Measurements from ENCODE around the gene DLEU7. TPM values are rescaled to one million over a fixed set of nuclear protein-coding genes. Genes with fewer than 3 reads are reported as not detected.
A peak's percentile ranks its signal among the peaks of the same experiment; 100 is the strongest.

Gene DLEU7
- total RNA-seq, 1 experiment from 2014 or later, result not detected

DNA sequence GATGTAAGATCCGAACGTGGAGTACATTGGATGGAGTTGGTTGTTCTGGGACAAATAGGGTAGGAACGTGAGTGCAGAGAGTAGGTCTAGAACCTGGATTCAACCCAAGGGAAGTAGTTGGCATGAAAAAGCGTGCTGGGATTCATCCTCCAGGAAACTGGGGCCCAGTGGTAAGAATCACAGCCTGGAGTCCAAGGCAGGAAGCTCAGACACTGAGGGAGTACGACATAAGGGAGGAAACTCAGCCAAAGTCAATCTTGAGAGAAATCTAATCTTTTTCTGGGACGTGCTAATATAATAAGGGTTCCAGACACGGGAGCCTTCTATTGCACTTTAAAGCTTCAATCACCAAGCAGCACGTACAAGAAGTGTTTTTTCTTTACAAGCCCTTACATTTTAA lies 46.4 kb downstream of the DLEU7 start:
- no peaks in the 10 kb centered on the region for H3K36me3 ChIP-seq
- H3K9me3 ChIP-seq (replicated peaks), result no peaks in the 10 kb centered on the region
- H3K4me1 ChIP-seq (replicated peaks), result peaks cover 20% of the 10 kb centered on the region
- H3K27ac ChIP-seq, result no peak overlapping the region
- DNase-seq (ENCODE audit: low read depth in 1 of 2, low spot score in 2 of 2), result no peak
- no peak overlapping the region for H3K4me3 ChIP-seq
- no peaks in the 10 kb centered on the region for H3K27me3 ChIP-seq (replicated peaks)

DNA sequence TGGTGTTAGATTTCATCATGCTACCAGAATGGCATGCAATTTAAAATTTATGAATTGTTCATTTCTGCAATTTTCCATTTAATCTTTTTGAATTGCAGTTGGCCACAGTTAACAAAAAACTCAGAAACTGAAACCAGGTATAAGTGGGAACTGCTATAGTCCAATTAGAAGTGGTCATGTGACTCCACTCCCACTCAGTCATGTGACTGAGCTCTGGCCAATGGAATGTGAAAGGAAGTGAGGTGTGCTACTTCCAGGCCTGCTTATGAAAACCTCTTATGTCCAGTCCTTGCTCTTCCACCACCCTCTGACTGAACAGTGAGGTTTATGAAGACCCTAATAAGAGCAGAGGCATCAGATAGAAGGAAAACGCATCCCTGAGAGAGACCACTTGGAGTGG lies 47.0 kb downstream of the DLEU7 start:
- H3K27me3 ChIP-seq (replicated peaks), result no peaks in the 10 kb centered on the region
- no peak overlapping the region for H3K4me3 ChIP-seq
- DNase-seq (ENCODE audit: low read depth in 1 of 2, low spot score in 2 of 2), result no peak
- H3K27ac ChIP-seq, result no peak overlapping the region
- H3K9me3 ChIP-seq (replicated peaks), result no peaks in the 10 kb centered on the region
- H3K36me3 ChIP-seq, result no peaks in the 10 kb centered on the region
- peaks cover 20% of the 10 kb centered on the region for H3K4me1 ChIP-seq (replicated peaks)

DNA sequence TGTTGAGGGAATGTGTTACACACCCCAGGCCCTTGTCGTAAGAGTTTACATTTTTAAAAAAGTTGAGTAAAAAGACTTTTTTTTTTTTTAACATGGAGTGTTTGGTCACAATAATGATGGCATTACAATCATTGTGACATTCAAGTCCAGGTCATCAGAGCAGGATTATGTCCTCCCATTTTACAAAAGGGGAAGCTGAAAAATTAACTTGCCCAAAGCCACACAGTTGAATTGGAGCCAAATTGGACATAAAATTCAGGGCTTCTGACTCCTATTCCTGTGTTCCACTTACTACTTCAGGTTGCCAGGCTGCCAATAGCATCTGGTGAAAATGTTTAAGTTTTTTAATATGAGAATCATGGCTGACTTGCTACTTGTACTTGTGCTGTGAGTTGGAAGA lies 49.3 kb downstream of the DLEU7 start:
- H3K27me3 ChIP-seq (replicated peaks), result no peaks in the 10 kb centered on the region
- peaks cover 6% of the 10 kb centered on the region for H3K4me1 ChIP-seq (replicated peaks)

DNA sequence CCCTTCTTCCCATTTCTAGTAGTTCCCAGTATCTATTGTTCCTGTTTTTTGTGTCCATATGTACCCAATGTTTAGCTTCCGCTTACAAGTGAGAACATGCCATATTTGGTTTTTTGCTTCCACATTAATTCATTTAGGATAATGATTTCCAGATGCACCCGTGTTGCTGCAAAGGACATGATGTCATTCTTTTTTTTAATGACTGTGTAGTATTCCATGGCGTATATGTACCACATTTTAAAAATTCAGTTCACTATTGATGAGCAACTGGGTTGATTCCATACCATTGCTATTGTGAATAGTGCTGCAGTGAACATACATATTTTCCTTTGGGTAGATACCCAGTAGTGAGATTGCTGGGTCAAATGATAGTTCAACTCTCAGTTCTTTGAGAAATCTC lies 50.5 kb downstream of the DLEU7 start:
- Histone ChIP-seq H3K4me1 (replicated peaks) (peaks cover 5% of the 10 kb centered on the region), H3K27ac (no peak overlapping the region), H3K36me3 (no peaks in the 10 kb centered on the region), H3K27me3 (replicated peaks) (no peaks in the 10 kb centered on the region), H3K9me3 (replicated peaks) (no peaks in the 10 kb centered on the region), H3K4me3 (no peak overlapping the region)
- DNase-seq (ENCODE audit: low read depth in 1 of 2, low spot score in 2 of 2), result no peak

More for the DNA sequence above, 49.3 kb downstream of the DLEU7 start:
- no peak overlapping the region for H3K4me3 ChIP-seq
- H3K9me3 ChIP-seq (replicated peaks), result no peaks in the 10 kb centered on the region
- H3K36me3 ChIP-seq, result no peaks in the 10 kb centered on the region
- H3K27ac ChIP-seq, result no peak overlapping the region
- no peak for DNase-seq (ENCODE audit: low read depth in 1 of 2, low spot score in 2 of 2)

DNA sequence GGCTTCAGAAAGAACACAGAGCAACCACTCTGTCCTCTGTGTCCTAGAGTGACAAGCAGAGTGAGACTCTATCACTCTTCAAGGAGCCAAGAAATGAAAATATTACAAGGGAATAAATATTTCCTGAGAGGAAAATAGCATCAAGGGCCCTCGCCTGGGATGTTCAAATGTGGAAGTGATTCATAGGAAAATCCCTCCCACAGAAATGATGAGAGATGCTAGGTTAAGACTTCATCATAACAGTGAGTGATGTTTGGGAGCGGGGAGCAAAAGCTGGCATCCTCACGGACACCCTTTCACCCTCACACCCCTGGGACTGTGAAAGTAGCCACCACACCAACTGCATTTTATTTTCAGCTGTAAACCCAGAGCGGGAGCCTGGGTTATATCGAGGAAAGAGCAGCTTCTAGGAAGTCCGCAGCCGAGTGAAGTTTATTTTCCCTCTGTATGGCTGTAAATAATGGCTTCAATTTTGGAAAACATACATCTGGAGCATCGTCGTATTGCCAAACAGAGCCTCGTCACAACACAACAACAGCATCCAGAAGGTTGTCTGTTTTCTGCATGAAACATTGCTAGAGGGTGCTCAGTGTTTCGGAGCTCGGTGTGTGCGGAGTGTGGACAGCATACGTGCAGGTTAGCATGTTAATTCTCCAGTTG lies 54.8 kb downstream of the DLEU7 start:
- no peak for DNase-seq (ENCODE audit: low read depth in 1 of 2, low spot score in 2 of 2)
- H3K9me3 ChIP-seq (replicated peaks), result no peaks in the 10 kb centered on the region
- H3K36me3 ChIP-seq, result no peaks in the 10 kb centered on the region
- peaks cover 24% of the 10 kb centered on the region for H3K4me1 ChIP-seq (replicated peaks)
- peak overlapping the region; percentile 43 for H3K27ac ChIP-seq
- H3K4me3 ChIP-seq, result no peak overlapping the region
- H3K27me3 ChIP-seq (replicated peaks), result no peaks in the 10 kb centered on the region

DNA sequence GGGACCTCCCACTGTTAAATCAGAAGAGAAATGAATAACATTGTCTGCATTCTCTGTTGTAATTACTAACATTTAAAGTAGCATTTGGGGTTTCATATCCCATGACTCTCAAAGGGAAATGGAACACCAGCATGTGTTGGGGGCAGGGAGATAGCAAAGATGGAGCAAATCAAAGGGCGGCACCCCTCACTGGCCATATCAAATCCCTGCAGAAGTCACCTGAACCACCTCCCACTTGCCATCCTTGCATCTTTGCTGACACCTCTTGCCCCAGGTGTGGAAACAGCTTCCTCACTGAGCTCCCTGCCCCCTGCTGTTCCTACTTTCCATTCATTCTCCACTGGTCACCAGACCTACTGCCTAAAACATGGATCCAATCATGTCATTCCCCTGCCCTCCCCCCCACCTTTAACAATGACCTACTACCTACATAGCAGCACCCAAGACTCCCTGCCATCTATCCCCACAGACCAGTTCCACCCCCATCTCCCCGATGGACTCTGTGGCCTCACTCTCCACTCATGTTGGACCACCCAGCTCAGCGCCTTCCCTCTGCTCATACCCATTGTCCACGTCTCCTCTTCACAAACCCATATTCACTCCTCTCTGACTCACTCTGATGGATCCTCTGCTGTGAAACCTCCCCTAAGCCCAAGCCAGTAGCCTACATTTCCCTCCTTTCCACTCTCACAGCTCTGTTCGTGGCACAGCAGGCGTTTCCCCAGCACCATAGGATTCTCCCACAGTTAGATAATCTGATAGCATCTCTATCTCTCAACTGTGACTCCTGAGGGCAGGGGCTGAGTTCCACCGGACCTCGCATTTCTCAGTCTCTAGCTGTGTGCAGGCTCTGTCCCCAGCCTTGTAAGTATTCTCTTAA lies 55.9 kb downstream of the DLEU7 start:
- no peak overlapping the region for H3K4me3 ChIP-seq
- no peaks in the 10 kb centered on the region for H3K36me3 ChIP-seq
- peaks cover 24% of the 10 kb centered on the region for H3K4me1 ChIP-seq (replicated peaks)
- H3K27ac ChIP-seq, result peak overlapping the region; percentile 43
- H3K27me3 ChIP-seq (replicated peaks), result no peaks in the 10 kb centered on the region
- no peaks in the 10 kb centered on the region for H3K9me3 ChIP-seq (replicated peaks)
- peak; percentile 48 to 65 for DNase-seq (ENCODE audit: low read depth in 1 of 2, low spot score in 2 of 2)

DNA sequence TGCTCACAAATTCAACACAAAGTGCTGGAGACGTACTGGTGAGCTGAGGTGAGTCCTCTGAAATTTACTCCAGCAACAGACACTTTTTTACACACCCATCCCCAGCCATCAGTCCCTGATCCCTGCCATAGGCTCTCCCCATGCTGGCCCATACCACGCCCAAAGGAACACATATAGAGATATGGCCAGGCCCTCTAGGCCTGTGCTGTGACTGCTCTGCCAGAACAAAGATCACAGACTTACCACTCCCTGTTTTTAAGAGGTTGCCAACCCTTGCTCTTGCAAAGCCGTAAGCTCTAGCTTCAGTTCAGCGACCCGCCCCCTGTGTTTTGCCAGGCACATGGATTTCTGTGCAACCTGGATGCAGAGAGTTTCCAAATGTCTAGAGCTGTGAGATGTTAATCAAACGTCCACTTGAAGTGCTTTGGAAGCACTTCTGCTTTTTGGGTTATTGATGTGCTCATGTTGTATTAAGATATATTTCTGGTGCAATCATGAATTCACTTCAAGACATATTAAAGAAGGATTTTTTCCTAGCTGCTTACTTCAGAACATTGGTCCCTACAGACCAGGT lies 59.7 kb downstream of the DLEU7 start:
- Histone ChIP-seq H3K4me3 (no peak overlapping the region), H3K27me3 (replicated peaks) (no peaks in the 10 kb centered on the region), H3K36me3 (no peaks in the 10 kb centered on the region), H3K27ac (no peak overlapping the region), H3K9me3 (replicated peaks) (no peaks in the 10 kb centered on the region), H3K4me1 (replicated peaks) (peaks cover 24% of the 10 kb centered on the region)
- DNase-seq (ENCODE audit: low read depth in 1 of 2, low spot score in 2 of 2), result no peak

DNA sequence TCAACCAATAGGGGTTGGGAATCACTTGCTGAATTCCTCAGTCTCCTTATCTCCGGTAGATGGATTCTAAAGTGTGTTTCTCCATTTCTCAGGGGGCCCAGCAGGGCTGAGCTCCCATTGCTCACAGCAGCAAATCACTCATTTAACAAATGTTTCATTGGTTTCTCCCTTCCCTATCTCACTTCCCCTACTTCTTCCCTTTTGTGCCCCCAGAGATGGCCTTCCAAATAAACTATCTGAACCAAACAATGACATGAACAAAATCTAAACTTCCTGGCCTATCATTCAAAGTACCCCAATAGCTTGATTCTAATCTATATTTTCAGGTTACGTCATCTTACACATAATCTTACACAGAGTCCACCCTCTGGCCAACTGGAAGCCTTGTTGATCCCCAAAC lies 60.4 kb downstream of the DLEU7 start:
- no peak overlapping the region for H3K4me3 ChIP-seq
- no peaks in the 10 kb centered on the region for H3K36me3 ChIP-seq

DNA sequence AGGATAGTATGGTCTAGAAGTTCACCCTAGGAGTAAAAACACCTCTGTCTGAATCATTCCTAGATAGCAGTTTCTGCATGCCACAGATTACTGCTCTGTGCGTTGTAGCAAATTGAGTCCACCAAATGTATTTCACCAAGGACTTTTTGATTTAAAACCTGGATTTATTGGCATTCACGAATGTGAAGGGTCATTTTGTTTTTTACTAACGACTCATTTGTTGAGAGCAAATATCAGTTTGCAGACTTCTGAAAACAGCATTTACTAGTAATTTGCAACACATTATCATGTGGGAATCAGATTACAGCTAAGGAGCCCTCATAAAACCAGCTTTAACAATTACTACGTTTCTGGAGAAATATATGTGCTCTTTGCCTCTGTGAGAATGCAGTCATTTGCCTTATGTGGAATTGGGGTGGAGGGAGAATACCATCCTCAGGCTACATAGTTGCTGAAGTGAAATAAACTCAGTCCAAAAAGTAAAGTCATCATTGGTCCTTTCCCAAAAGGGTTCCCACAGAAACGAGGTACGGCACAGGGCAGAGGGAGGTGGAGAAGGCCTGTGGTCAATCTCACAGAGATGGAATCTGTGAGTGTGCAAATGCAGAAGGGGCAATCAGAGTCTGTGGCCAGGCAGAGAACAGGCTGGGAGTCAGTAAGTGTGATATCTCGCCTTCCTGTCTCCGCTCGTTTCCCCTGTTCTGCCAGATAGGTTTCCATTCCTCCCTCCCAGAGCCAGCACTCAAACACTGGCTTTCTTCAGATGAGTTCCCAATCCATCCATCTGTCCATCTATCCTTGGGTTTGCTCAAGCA lies 63.1 kb downstream of the DLEU7 start:
- Histone ChIP-seq H3K36me3 (no peaks in the 10 kb centered on the region), H3K4me3 (no peak overlapping the region), H3K27ac (no peak overlapping the region), H3K27me3 (replicated peaks) (no peaks in the 10 kb centered on the region), H3K4me1 (replicated peaks) (no peaks in the 10 kb centered on the region), H3K9me3 (replicated peaks) (no peaks in the 10 kb centered on the region)
- no peak for DNase-seq (ENCODE audit: low read depth in 1 of 2, low spot score in 2 of 2)

More for the DNA sequence above, 60.4 kb downstream of the DLEU7 start:
- no peak for DNase-seq (ENCODE audit: low read depth in 1 of 2, low spot score in 2 of 2)
- Histone ChIP-seq H3K9me3 (replicated peaks) (no peaks in the 10 kb centered on the region), H3K27me3 (replicated peaks) (no peaks in the 10 kb centered on the region), H3K4me1 (replicated peaks) (peaks cover 19% of the 10 kb centered on the region), H3K27ac (no peak overlapping the region)

DNA sequence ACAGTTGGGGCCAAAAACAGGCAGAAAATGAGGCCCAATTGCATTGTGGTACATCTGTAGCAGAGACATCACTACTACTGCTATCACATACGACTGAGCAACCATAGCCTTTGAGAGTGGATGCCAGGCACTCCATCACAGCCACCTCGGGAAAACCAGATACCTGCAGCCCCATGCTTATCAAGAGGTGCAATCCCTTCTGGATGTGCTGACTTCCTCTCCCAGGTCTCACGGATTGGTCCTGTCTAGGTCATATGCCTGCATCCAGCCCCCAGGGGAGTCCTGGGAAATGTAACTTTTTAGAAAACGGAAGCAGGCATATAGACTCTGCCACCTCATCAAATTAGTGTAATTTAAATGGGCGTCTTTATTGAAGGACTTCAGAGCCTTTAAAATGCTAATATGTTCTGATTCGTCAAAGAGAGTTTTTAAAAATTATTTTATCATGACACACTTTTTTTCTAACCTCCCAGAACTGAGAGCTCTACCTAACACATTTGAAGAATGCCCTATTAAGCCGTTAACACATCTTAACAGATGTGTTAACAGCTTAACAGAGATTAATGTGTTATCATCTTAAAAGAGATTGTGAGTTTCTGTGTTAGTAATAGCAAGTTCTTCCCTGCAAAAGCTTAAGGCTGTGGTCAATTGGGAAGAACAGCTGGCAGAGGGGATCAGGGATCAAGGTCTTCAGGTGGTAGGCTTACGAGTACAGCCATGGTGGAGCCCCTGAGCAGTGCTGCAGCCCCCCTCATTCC lies 63.9 kb downstream of the DLEU7 start:
- no peak overlapping the region for H3K4me3 ChIP-seq
- no peaks in the 10 kb centered on the region for H3K36me3 ChIP-seq
- no peaks in the 10 kb centered on the region for H3K9me3 ChIP-seq (replicated peaks)
- no peak overlapping the region for H3K27ac ChIP-seq
- no peaks in the 10 kb centered on the region for H3K4me1 ChIP-seq (replicated peaks)
- no peaks in the 10 kb centered on the region for H3K27me3 ChIP-seq (replicated peaks)
- no peak for DNase-seq (ENCODE audit: low read depth in 1 of 2, low spot score in 2 of 2)
